Stomach (tissue), 9 donors: ENCODE measurements around the gene WASF3. TPM values are rescaled to one million over a fixed set of nuclear protein-coding genes. Genes with fewer than 3 reads are reported as not detected.

Experiments
- DNase-seq, 2 donors: peaks; one replicate each; pipeline versions ENCODE4 v3.0.0 to v3.0.0-alpha.2; 2013 to 2019
- H3K27ac ChIP-seq, 5 donors: fragments of 200-600 bp in 4 of 5; sonication (generic) in 4 of 5; one replicate each; pipeline ENCODE4 v1.5.1; 2013 to 2019; ENCODE audit warnings: mild to moderate bottlenecking in 1 of 5, moderate library complexity in 1 of 5
- H3K27me3 ChIP-seq, 3 donors: fragments of 200-600 bp; sonication (generic); one replicate each; pipeline ENCODE4 v1.5.1; 2017 to 2019; ENCODE audit warnings: mixed run types in 1 of 3
- H3K36me3 ChIP-seq, 4 donors: fragments of 200-600 bp; sonication (generic); 1 replicate in 3 of 4; 2 replicates in 1 of 4; pipeline ENCODE4 v1.5.1; 2016 to 2019
- H3K4me1 ChIP-seq, 4 donors: fragments of 200-600 bp; sonication (generic); one replicate each; pipeline ENCODE4 v1.5.1; 2016 to 2019
- H3K4me3 ChIP-seq, 4 donors: fragments of 200-600 bp; sonication (generic) in 3 of 4; one replicate each; pipeline ENCODE4 v1.5.1; 2016 to 2019; ENCODE audit warnings: mild to moderate bottlenecking in 1 of 4
- H3K9me3 ChIP-seq, 4 donors: fragments of 200-600 bp; sonication (generic); one replicate each; pipeline ENCODE4 v1.5.1; 2016 to 2019
- EP300 ChIP-seq: sonication (generic); formaldehyde crosslinking; IDR thresholded peaks from one replicate; pipeline ENCODE4 v1.6.1; 2017; ENCODE audit warnings: antibody characterized with exemption
- POLR2A ChIP-seq, 4 donors: fragments of 450-650 bp; IDR thresholded peaks; one replicate each; pipeline ENCODE4 v1.6.1; 2016; ENCODE audit warnings: antibody characterized with exemption in 4 of 4, control low read depth in 2 of 4, mild to moderate bottlenecking in 1 of 4, moderate library complexity in 1 of 4
- POLR2AphosphoS5 ChIP-seq, 3 donors: sonication (generic); formaldehyde crosslinking; IDR thresholded peaks; one replicate each; pipeline ENCODE4 v1.6.1; 2016; ENCODE audit warnings: antibody characterized with exemption in 3 of 3
- WGBS, 5 donors: extraction: QIAGEN DNeasy Blood & Tissue Kit in 3 of 5; methylation state at CpG; one replicate each; pipeline versions ENCODE4 v1.1.5 to v1.1.7; 2013 to 2018; 5-methylcytosine and 5-hydroxymethylcytosine counted together
- intact Hi-C: fragments of 100-400 bp; cut with DNase I; formaldehyde crosslinking; loops from one replicate; pipeline ENCODE4 v1.15.1; 2023; ENCODE audit warnings: low total_unique reads
- polyA plus RNA-seq, 3 donors: library from polyadenylated mRNA; stranded (reverse); fragments of 200-250 nt; gene quantifications; one replicate each; pipeline ENCODE4 v1.2.3, GENCODE V29; 2013
- total RNA-seq, 5 donors: library from RNA; depleted of rRNA; stranded (reverse); fragments of >200 nt; gene quantifications; one replicate each; pipeline versions ENCODE4 v1.1.0 to v1.2.3, GENCODE V29; 2014 to 2016
- TF ChIP-seq, protein P1 (sequence below), 7 experiments: fragments of 450-650 bp in 4 of 7; fragments of 200-600 bp in 3 of 7; sonication (generic) in 3 of 7; IDR thresholded peaks; one replicate each; pipeline ENCODE4 v1.5.1; 2016 to 2019; ENCODE audit warnings: antibody characterized with exemption in 7 of 7, control low read depth in 2 of 7, mild to moderate bottlenecking in 1 of 7
- donor health status: healthy with polysubstance abuse.
- donor health status: Bipolar disorder and iron deficiency.
- donor health status: healthy.

Gene WASF3
- total and polyA plus RNA-seq, 8 donors = 0.87 to 12.8 (median 10.2) TPM

DNA sequence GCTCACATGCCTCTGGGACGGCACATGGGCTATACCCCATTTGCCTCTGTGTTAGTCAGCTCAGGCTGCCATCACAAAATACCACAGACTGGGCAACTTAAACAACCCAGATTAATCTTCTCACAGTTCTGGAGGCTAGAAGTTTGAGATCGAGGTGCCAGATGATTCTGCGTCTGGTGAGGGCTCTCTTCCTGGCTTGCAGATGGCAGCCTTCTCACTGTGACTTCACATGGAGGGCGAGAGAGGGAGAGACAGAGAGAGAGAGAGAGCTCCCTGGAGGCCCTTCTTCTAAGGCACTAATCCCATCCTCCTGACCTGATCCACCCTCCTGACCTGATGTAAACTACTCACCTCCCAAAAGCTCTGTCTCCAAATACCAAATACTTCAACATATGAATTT is 148.1 kb downstream of the WASF3 start:
- no peak overlapping the region for H3K4me3 ChIP-seq
- WGBS, 5 donors = 75 to 86% (median 85%) methylated on average over 3 to 4 of the region's 4 CpGs
- H3K27me3 ChIP-seq = peaks cover 0 to 14% (median 0%) of the 10 kb centered on the region in 3 donors
- H3K9me3 ChIP-seq = no peaks in the 10 kb centered on the region
- H3K4me1 ChIP-seq = no peaks in the 10 kb centered on the region
- intact Hi-C loops = no loop called here
- DNase-seq = no peak
- no peak overlapping the region for H3K27ac ChIP-seq
- H3K36me3 ChIP-seq = no peaks in the 10 kb centered on the region
- TF ChIP-seq POLR2A (IDR thresholded peaks at IDR 0.05) (no peak), EP300 (no peak), POLR2AphosphoS5 (IDR thresholded peaks at IDR 0.05) (no peak)
- TF ChIP-seq, protein P1, sequence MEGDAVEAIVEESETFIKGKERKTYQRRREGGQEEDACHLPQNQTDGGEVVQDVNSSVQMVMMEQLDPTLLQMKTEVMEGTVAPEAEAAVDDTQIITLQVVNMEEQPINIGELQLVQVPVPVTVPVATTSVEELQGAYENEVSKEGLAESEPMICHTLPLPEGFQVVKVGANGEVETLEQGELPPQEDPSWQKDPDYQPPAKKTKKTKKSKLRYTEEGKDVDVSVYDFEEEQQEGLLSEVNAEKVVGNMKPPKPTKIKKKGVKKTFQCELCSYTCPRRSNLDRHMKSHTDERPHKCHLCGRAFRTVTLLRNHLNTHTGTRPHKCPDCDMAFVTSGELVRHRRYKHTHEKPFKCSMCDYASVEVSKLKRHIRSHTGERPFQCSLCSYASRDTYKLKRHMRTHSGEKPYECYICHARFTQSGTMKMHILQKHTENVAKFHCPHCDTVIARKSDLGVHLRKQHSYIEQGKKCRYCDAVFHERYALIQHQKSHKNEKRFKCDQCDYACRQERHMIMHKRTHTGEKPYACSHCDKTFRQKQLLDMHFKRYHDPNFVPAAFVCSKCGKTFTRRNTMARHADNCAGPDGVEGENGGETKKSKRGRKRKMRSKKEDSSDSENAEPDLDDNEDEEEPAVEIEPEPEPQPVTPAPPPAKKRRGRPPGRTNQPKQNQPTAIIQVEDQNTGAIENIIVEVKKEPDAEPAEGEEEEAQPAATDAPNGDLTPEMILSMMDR (IDR thresholded peaks at IDR 0.05) = no peak

- Histone ChIP-seq H3K36me3 (no peaks in the 10 kb centered on the region), H3K4me3 (no peak overlapping the region), H3K27ac (no peak overlapping the region), H3K9me3 (no peaks in the 10 kb centered on the region), H3K4me1 (no peaks in the 10 kb centered on the region), H3K27me3 (peaks cover 0 to 14% (median 0%) of the 10 kb centered on the region in 3 donors)
- TF ChIP-seq, protein P1 (IDR thresholded peaks at IDR 0.05) = no peak
- TF ChIP-seq POLR2AphosphoS5 (IDR thresholded peaks at IDR 0.05) (no peak), POLR2A (IDR thresholded peaks at IDR 0.05) (no peak), EP300 (no peak)
- intact Hi-C loops = no loop called here
- no peak for DNase-seq
- WGBS, 5 donors = 53 to 59% (median 54%) methylated on average over 7 of the region's 7 CpGs
Measured at GRCh38 chr13:26706381-26706780, 148.9 kb downstream of the WASF3 start.

DNA sequence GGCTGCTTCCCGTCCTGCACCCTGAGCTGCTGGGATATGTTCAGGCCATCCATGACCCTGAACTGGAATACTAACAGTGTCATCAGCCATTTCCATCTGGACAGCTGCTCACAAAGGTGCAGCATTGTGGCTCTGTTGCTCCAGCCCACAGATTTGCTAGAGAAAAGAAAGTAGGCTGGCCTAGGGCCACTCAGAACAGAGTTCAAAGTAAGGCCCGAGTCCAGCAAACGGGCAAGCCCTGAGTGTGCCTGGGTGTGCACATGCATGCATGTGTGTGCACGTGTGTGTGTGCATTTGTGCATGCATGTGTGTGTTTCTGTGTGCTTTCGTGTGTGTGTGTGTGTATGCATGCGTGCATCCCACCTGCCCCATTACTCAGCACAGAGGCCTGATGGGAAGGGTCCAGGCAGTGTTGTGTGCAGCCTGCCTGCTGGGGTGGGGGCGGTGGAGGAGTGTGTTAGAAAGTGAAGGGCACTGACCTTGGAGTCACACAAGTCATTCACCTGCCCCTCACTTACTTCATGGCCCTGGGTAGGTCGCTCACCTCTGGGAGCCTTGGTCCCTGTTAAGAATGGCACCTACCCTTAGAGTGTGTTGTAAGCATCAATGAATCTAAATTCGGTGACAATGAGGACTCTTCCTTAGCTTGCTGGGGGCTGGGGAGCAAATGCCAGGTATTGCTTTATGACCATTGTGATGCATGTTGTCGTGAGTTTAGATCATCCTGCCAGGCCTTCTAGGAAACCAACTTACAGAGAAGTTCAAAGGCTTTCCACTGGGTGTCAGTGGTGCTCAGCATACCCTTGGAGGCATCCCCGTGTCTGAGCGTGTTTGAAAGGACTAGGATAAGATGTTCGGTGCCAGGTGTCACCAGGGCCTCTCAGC is 149.9 kb downstream of the WASF3 start:
- peak in 1 of 2 donors; percentile 79 for DNase-seq

DNA sequence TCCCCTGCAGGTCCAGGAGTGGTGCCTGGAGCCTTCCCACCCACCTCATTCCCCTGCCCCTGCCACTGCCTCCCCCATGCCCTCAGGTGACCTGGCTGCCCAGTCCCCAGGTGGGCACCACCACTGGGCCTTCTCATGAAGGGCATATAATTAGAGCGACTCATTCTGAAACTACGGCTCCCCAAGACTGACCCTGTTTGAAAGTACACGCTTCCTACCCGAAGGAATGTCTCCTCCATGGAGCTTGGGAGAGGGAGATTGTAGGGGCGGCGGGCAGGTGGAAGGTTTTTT is 150.5 kb downstream of the WASF3 start:
- intact Hi-C loops = no loop called here
- Histone ChIP-seq H3K27me3 (peaks cover 0 to 14% (median 0%) of the 10 kb centered on the region in 3 donors), H3K4me3 (no peak overlapping the region), H3K4me1 (no peaks in the 10 kb centered on the region), H3K36me3 (no peaks in the 10 kb centered on the region), H3K27ac (no peak overlapping the region), H3K9me3 (peaks cover 0 to 7% (median 0%) of the 10 kb centered on the region in 4 donors)
- TF ChIP-seq POLR2AphosphoS5 (IDR thresholded peaks at IDR 0.05) = no peak
- TF ChIP-seq, protein P1 (IDR thresholded peaks at IDR 0.05) = peak in 2 of 7 experiments; percentile 1 to 8
- no peak for DNase-seq
- WGBS, 5 donors = 78 to 85% (median 80%) methylated on average over 6 of the region's 6 CpGs

More for the DNA sequence above, 149.9 kb downstream of the WASF3 start:
- Histone ChIP-seq H3K36me3 (no peaks in the 10 kb centered on the region), H3K27ac (no peak overlapping the region), H3K4me3 (no peak overlapping the region), H3K4me1 (no peaks in the 10 kb centered on the region), H3K27me3 (peaks cover 0 to 14% (median 0%) of the 10 kb centered on the region in 3 donors), H3K9me3 (peaks cover 0 to 4% (median 0%) of the 10 kb centered on the region in 4 donors)
- intact Hi-C loops = no loop called here
- 44 to 69% (median 48%) methylated on average over 9 to 13 of the region's 13 CpGs for WGBS, 5 donors
- no peak for TF ChIP-seq POLR2A (IDR thresholded peaks at IDR 0.05)
- TF ChIP-seq, protein P1 (IDR thresholded peaks at IDR 0.05) = peak in 4 of 7 experiments; percentile 25 to 39 (median 34)
